A549 (cell line): ENCODE measurements around the gene KYNU.

Source experiments
- CTCF ChIP-seq: fragments of >200 bp; sonication (Bioruptor Twin); formaldehyde crosslinking; IDR thresholded peaks from 3 replicates; pipeline ENCODE4 v1.5.1; 2016
- EHMT2 ChIP-seq: fragments of 200-600 bp; sonication (generic); IDR thresholded peaks from 2 replicates; pipeline ENCODE4 v1.6.1; 2016; ENCODE audit warnings: antibody characterized with exemption, low read depth, mild to moderate bottlenecking, moderate library complexity
- ESRRA ChIP-seq: fragments of 150-350 bp; IDR thresholded peaks from 2 replicates; pipeline ENCODE4 v1.6.1; 2014; ENCODE audit warnings: mild to moderate bottlenecking, low read length, borderline replicate concordance
- RFX5 ChIP-seq: fragments of 450-650 bp; IDR thresholded peaks from 2 replicates; pipeline ENCODE4 v1.7.1; 2014; ENCODE audit warnings: antibody characterized with exemption, mild to moderate bottlenecking, moderate library complexity

- TF ChIP-seq EHMT2 (no peak), RFX5 (no peak), ESRRA (no peak), CTCF (no peak)
Measured at GRCh38 chr2:143087033-143087432, 209.6 kb downstream of the KYNU start.
